ENCODE measurements around the gene ACSM6.

The ACSM6 gene

GRCh38 chr10:95245425-95246055 is 51.5 kb downstream of the ACSM6 start:
- in situ Hi-C loops (cut with MboI; ENCODE audit: low sequenced_read_pairs) = no loop called here

GRCh38 chr10:95246582-95247051 is 52.6 kb downstream of the ACSM6 start:
- in situ Hi-C loops (cut with MboI; ENCODE audit: low sequenced_read_pairs) = no loop called here

- in situ Hi-C loops (cut with MboI; ENCODE audit: low sequenced_read_pairs) = no loop called here
Measured at GRCh38 chr10:95247200-95247880, 53.3 kb downstream of the ACSM6 start.

- in situ Hi-C loops (cut with MboI; ENCODE audit: low sequenced_read_pairs) = no loop called here
Measured at GRCh38 chr10:95247881-95248583, 54.0 kb downstream of the ACSM6 start.

GRCh38 chr10:95248989-95249388 is 55.0 kb downstream of the ACSM6 start:
- in situ Hi-C loops (cut with MboI; ENCODE audit: low sequenced_read_pairs) = no loop called here

- in situ Hi-C loops (cut with MboI; ENCODE audit: low sequenced_read_pairs) = no loop called here
Measured at GRCh38 chr10:95249467-95249866, 55.4 kb downstream of the ACSM6 start.

GRCh38 chr10:95250856-95251255 is 56.8 kb downstream of the ACSM6 start:
- in situ Hi-C loops (cut with MboI; ENCODE audit: low sequenced_read_pairs) = no loop called here

- in situ Hi-C loops (cut with MboI; ENCODE audit: low sequenced_read_pairs) = no loop called here
Measured at GRCh38 chr10:95253007-95253406, 59.0 kb downstream of the ACSM6 start.

GRCh38 chr10:95253686-95254085 is 59.6 kb downstream of the ACSM6 start:
- in situ Hi-C loops (cut with MboI; ENCODE audit: low sequenced_read_pairs) = no loop called here

- in situ Hi-C loops (cut with MboI; ENCODE audit: low sequenced_read_pairs) = no loop called here
Measured at GRCh38 chr10:95254629-95255028, 60.6 kb downstream of the ACSM6 start.

GRCh38 chr10:95256268-95256667 is 62.2 kb downstream of the ACSM6 start:
- in situ Hi-C loops (cut with MboI; ENCODE audit: low sequenced_read_pairs) = no loop called here

GRCh38 chr10:95257849-95258248 is 63.8 kb downstream of the ACSM6 start:
- in situ Hi-C loops (cut with MboI; ENCODE audit: low sequenced_read_pairs) = no loop called here

GRCh38 chr10:95260397-95260881 is 66.4 kb downstream of the ACSM6 start:
- in situ Hi-C loops (cut with MboI; ENCODE audit: low sequenced_read_pairs) = no loop called here

GRCh38 chr10:95260909-95261552 is 67.0 kb downstream of the ACSM6 start:
- in situ Hi-C loops (cut with MboI; ENCODE audit: low sequenced_read_pairs) = no loop called here

- in situ Hi-C loops (cut with MboI; ENCODE audit: low sequenced_read_pairs) = no loop called here
Measured at GRCh38 chr10:95261926-95262325, 67.9 kb downstream of the ACSM6 start.

- in situ Hi-C loops (cut with MboI; ENCODE audit: low sequenced_read_pairs) = no loop called here
Measured at GRCh38 chr10:95262763-95263518, 68.9 kb downstream of the ACSM6 start.

GRCh38 chr10:95263864-95264226 is 69.8 kb downstream of the ACSM6 start:
- in situ Hi-C loops (cut with MboI; ENCODE audit: low sequenced_read_pairs) = no loop called here

GRCh38 chr10:95264227-95265051 is 70.4 kb downstream of the ACSM6 start:
- in situ Hi-C loops (cut with MboI; ENCODE audit: low sequenced_read_pairs) = no loop called here

- in situ Hi-C loops (cut with MboI; ENCODE audit: low sequenced_read_pairs) = no loop called here
Measured at GRCh38 chr10:95265572-95265971, 71.5 kb downstream of the ACSM6 start.

- in situ Hi-C loops (cut with MboI; ENCODE audit: low sequenced_read_pairs) = no loop called here
Measured at GRCh38 chr10:95266674-95267095, 72.6 kb downstream of the ACSM6 start.
